Mucosa of descending colon (tissue), 3 donors: ENCODE data around the gene ACTRT2. TPM values are rescaled to one million over a fixed set of nuclear protein-coding genes. Genes with fewer than 3 reads are reported as not detected.

Experiments used
- ATAC-seq: fragments of 200-7000 bp; cut with Tn5 transposase; one replicate; pipeline ENCODE4 v1.9.1; 2020; ENCODE audit warnings: mild to moderate bottlenecking, moderate library complexity
- DNase-seq, 3 donors: peaks; one replicate each; pipeline ENCODE4 v3.0.0-alpha.2; 2020
- H3K36me3 ChIP-seq: fragments of 200-600 bp; one replicate; pipeline ENCODE4 v1.8.0; 2021; ENCODE audit warnings: low read depth, mild to moderate bottlenecking
- H3K4me1 ChIP-seq: fragments of 200-600 bp; one replicate; pipeline ENCODE4 v1.8.0; 2021; ENCODE audit warnings: low read depth, mild to moderate bottlenecking
- H3K4me3 ChIP-seq: fragments of 200-600 bp; one replicate; pipeline ENCODE4 v1.8.0; 2021; ENCODE audit warnings: mild to moderate bottlenecking
- H3K9me3 ChIP-seq: fragments of 200-600 bp; one replicate; pipeline ENCODE4 v1.8.0; 2021; ENCODE audit warnings: mild to moderate bottlenecking
- CTCF ChIP-seq: fragments of 200-600 bp; IDR thresholded peaks from one replicate; pipeline ENCODE4 v1.8.0; 2022; ENCODE audit warnings: antibody characterized with exemption, mild to moderate bottlenecking
- intact Hi-C, 2 donors: fragments of 100-400 bp; cut with DNase I in 1 of 2; cut with micrococcal nuclease in 1 of 2; formaldehyde crosslinking; loops; one replicate each; pipeline versions ENCODE4 v1.11.0 to v1.11.1; 2022; cut with DNase I, micrococcal nuclease
- total RNA-seq, 3 donors: library from RNA; stranded (reverse); fragmentation: NEBNext Ultra II Directional in 2 of 3; extraction: Animal tissue kit (Norgen Biotek cat#: 25700) in 2 of 3; gene quantifications; one replicate each; pipeline versions ENCODE4 v1.2.1 to v1.2.4, GENCODE V29; 2021 to 2023
- donor health status: DM: no; HTN: no; CAD: no; lungs with moderate emphysema.
- donor health status: DM: no; HTN: no; CAD: no.
- donor health status: DM: no; HTN: yes; CAD: no.

The ACTRT2 gene
- total RNA-seq, 3 donors from 2014 or later, result not detected

GRCh38 chr1:3040004-3040403 lies 18.7 kb downstream of the ACTRT2 start:
- Histone ChIP-seq H3K4me3 (no peak overlapping the region), H3K36me3 (no peaks in the 10 kb centered on the region), H3K4me1 (no peaks in the 10 kb centered on the region), H3K9me3 (no peaks in the 10 kb centered on the region)
- no peak for ATAC-seq
- TF ChIP-seq CTCF, result no peak
- intact Hi-C loops, result no loop called here
- DNase-seq, result no peak

GRCh38 chr1:3042481-3042880 lies 21.2 kb downstream of the ACTRT2 start:
- no peaks in the 10 kb centered on the region for H3K36me3 ChIP-seq
- no peak for TF ChIP-seq CTCF
- H3K4me1 ChIP-seq, result no peaks in the 10 kb centered on the region
- no peaks in the 10 kb centered on the region for H3K9me3 ChIP-seq
- DNase-seq, result no peak
- intact Hi-C loops, result no loop called here
- ATAC-seq, result no peak
- H3K4me3 ChIP-seq, result no peak overlapping the region

- no peak overlapping the region for H3K4me3 ChIP-seq
- H3K36me3 ChIP-seq, result no peaks in the 10 kb centered on the region
- no peaks in the 10 kb centered on the region for H3K4me1 ChIP-seq
- no peaks in the 10 kb centered on the region for H3K9me3 ChIP-seq
- no peak for ATAC-seq
- TF ChIP-seq CTCF, result no peak
- intact Hi-C loops, result no loop called here
- DNase-seq, result no peak
Observed at GRCh38 chr1:3049164-3049563, 27.9 kb downstream of the ACTRT2 start.

- ATAC-seq, result no peak
- Histone ChIP-seq H3K4me3 (no peak overlapping the region), H3K4me1 (no peaks in the 10 kb centered on the region), H3K36me3 (no peaks in the 10 kb centered on the region), H3K9me3 (no peaks in the 10 kb centered on the region)
- TF ChIP-seq CTCF, result no peak
- no peak for DNase-seq
- intact Hi-C loops, result no loop called here
Observed at GRCh38 chr1:3049905-3050304, 28.6 kb downstream of the ACTRT2 start.

GRCh38 chr1:3050603-3051002 lies 29.3 kb downstream of the ACTRT2 start:
- H3K4me3 ChIP-seq, result no peak overlapping the region
- no peak for ATAC-seq
- intact Hi-C loops, result no loop called here
- no peaks in the 10 kb centered on the region for H3K4me1 ChIP-seq
- no peak for TF ChIP-seq CTCF
- DNase-seq, result no peak
- no peaks in the 10 kb centered on the region for H3K36me3 ChIP-seq
- H3K9me3 ChIP-seq, result no peaks in the 10 kb centered on the region
